HEK293 (cell line): Measurements from ENCODE around the gene CTLA4.

Experiments used
- ZNF623 ChIP-seq: fragments of 450-650 bp; formaldehyde crosslinking; IDR thresholded peaks from 2 replicates; pipeline ENCODE4 v1.5.1; 2016; ENCODE audit warnings: missing biosample characterization, missing genetic modification characterization
- ZNF76 ChIP-seq: fragments of 450-650 bp; formaldehyde crosslinking; IDR thresholded peaks from 2 replicates; pipeline ENCODE4; 2016; ENCODE audit warnings: low read depth, missing biosample characterization, missing genetic modification characterization, borderline replicate concordance

- TF ChIP-seq ZNF623 (tag by site-specific recombination) (no peak), ZNF76 (tag by site-specific recombination) (no peak)
Observed at GRCh38 chr2:203916756-203917155, 49.2 kb downstream of the CTLA4 start.
